ENCODE data around the gene TCF12. TPM values are rescaled to one million over a fixed set of nuclear protein-coding genes. Genes with fewer than 3 reads are reported as not detected.

The TCF12 gene
- total RNA-seq, 1 donor from 2014 or later, result 123 TPM

DNA sequence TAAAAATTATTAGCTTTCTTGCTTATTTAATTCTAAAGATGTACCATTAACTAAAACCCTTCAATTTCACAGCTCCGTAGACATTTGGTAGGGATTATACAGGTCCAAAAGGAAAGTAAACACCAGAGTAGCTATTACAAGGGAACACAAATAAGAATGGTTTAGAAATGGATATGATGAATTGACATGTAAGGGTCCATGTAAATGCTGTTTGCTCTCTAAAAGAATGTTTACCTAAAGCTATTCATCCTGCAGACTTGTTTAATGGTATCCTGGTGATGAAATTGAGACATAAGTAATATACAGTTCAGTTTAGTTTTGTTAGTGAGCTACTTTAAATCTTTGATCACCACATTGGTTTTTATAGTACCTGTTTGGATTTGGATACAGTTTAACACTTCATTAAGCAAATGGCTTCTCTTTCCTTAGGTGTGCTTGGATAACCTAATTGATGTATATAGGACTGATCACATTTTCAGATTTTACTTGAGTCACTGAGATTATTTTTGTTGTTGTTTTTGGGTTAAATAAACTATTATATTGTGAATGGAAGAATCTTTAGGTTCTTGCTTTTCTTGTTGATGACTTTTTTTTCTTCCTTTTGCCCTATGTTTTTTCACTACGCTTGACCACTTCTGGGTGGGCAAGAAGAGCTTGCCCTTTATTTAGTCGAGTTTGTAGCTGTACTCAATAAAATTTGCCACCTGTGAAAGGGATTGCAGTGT, 115.4 kb downstream of the TCF12 start:
- peaks cover 22% of the 10 kb centered on the region for H3K4me1 Mint-ChIP-seq (ENCODE audit: unreplicated experiment)
- no peaks in the 10 kb centered on the region for H3K36me3 Mint-ChIP-seq (ENCODE audit: low read depth, unreplicated experiment)
- H3K4me3 Mint-ChIP-seq (ENCODE audit: unreplicated experiment), result no peak overlapping the region
- H3K27me3 Mint-ChIP-seq (ENCODE audit: unreplicated experiment), result peaks cover 2% of the 10 kb centered on the region
- no peaks in the 10 kb centered on the region for H3K9me3 Mint-ChIP-seq (ENCODE audit: unreplicated experiment)
- no peak for DNase-seq (ENCODE audit: low spot score)
- TF ChIP-seq, protein P1, sequence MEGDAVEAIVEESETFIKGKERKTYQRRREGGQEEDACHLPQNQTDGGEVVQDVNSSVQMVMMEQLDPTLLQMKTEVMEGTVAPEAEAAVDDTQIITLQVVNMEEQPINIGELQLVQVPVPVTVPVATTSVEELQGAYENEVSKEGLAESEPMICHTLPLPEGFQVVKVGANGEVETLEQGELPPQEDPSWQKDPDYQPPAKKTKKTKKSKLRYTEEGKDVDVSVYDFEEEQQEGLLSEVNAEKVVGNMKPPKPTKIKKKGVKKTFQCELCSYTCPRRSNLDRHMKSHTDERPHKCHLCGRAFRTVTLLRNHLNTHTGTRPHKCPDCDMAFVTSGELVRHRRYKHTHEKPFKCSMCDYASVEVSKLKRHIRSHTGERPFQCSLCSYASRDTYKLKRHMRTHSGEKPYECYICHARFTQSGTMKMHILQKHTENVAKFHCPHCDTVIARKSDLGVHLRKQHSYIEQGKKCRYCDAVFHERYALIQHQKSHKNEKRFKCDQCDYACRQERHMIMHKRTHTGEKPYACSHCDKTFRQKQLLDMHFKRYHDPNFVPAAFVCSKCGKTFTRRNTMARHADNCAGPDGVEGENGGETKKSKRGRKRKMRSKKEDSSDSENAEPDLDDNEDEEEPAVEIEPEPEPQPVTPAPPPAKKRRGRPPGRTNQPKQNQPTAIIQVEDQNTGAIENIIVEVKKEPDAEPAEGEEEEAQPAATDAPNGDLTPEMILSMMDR (IDR thresholded peaks at IDR 0.05; ENCODE audit: unreplicated experiment), result no peak
- H3K27ac Mint-ChIP-seq (ENCODE audit: unreplicated experiment), result no peak overlapping the region

DNA sequence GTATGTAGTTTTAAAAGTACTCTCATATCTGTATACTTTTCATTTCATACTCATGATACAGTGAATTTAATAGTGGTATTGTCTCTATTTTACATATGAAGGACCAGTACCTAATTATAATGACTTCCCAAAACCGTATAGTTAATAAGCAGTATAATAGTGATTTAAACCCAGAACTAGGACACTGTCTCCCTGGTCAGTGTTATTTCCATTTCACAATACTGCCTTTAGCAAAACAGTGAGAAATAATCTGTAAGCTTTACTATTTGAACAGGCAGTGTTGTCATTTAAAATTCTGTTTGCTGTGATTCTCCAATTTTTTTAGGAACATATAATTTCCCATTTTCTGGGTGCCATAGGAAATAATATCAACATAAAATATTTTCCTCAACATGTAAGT, 116.2 kb downstream of the TCF12 start:
- H3K4me3 Mint-ChIP-seq (ENCODE audit: unreplicated experiment), result no peak overlapping the region

DNA sequence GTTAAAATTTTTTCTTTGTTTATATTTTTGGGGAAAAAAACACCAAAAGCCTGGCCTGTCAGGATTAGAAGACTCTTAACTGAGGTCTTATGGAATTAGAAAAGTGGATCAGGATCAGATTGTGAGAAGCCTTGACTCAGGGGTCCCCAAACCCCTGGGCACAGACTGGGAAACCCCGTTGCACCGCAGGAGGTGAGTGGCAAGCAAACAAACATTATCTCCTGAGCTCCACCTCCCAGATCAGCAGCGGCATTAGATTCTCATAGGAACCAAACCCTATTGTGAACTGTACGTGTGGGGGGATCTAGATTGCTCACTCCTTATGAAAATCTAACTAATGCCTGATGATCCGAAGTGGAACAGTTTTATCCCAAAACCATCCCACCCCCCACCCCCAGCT, 117.2 kb downstream of the TCF12 start:
- DNase-seq (ENCODE audit: low spot score), result no peak
- Mint-ChIP-seq H3K27me3 (ENCODE audit: unreplicated experiment) (peaks cover 2% of the 10 kb centered on the region), H3K9me3 (ENCODE audit: unreplicated experiment) (no peaks in the 10 kb centered on the region), H3K36me3 (ENCODE audit: low read depth, unreplicated experiment) (no peaks in the 10 kb centered on the region), H3K27ac (ENCODE audit: unreplicated experiment) (no peak overlapping the region), H3K4me3 (ENCODE audit: unreplicated experiment) (no peak overlapping the region), H3K4me1 (ENCODE audit: unreplicated experiment) (peaks cover 29% of the 10 kb centered on the region)
- TF ChIP-seq, protein P1 (IDR thresholded peaks at IDR 0.05; ENCODE audit: unreplicated experiment), result no peak

More for the DNA sequence above, 116.2 kb downstream of the TCF12 start:
- Mint-ChIP-seq H3K9me3 (ENCODE audit: unreplicated experiment) (no peaks in the 10 kb centered on the region), H3K27ac (ENCODE audit: unreplicated experiment) (no peak overlapping the region), H3K4me1 (ENCODE audit: unreplicated experiment) (peaks cover 26% of the 10 kb centered on the region), H3K36me3 (ENCODE audit: low read depth, unreplicated experiment) (no peaks in the 10 kb centered on the region), H3K27me3 (ENCODE audit: unreplicated experiment) (peaks cover 2% of the 10 kb centered on the region)
- TF ChIP-seq, protein P1 (IDR thresholded peaks at IDR 0.05; ENCODE audit: unreplicated experiment), result no peak
- DNase-seq (ENCODE audit: low spot score), result no peak

DNA sequence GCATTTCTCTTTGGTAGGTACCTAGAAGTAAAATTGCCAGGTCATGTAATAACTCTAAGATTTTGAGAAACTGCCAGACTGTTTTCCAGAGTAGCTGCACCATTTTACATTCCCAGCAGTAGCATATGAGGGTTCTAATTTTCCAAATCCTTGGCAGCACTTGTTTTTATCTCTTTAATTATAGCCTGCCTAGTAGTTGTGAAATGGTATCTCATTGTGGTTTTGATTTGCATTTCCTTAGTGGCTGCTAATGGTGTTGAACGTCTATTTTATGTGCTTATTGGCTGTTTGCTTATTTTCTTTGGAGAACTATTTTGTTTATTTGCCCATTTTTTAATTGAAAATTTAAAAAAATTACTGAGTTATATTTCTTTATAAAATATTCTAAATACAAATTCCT, 117.9 kb downstream of the TCF12 start:
- peaks cover 25% of the 10 kb centered on the region for H3K4me1 Mint-ChIP-seq (ENCODE audit: unreplicated experiment)
- no peak overlapping the region for H3K27ac Mint-ChIP-seq (ENCODE audit: unreplicated experiment)
- no peaks in the 10 kb centered on the region for H3K9me3 Mint-ChIP-seq (ENCODE audit: unreplicated experiment)
- TF ChIP-seq, protein P1 (IDR thresholded peaks at IDR 0.05; ENCODE audit: unreplicated experiment), result no peak
- H3K27me3 Mint-ChIP-seq (ENCODE audit: unreplicated experiment), result peaks cover 2% of the 10 kb centered on the region
- H3K4me3 Mint-ChIP-seq (ENCODE audit: unreplicated experiment), result no peak overlapping the region
- no peak for DNase-seq (ENCODE audit: low spot score)
- H3K36me3 Mint-ChIP-seq (ENCODE audit: low read depth, unreplicated experiment), result no peaks in the 10 kb centered on the region

GRCh38 chr15:57037548-57037947, 119.1 kb downstream of the TCF12 start:
- H3K27me3 Mint-ChIP-seq (ENCODE audit: unreplicated experiment), result peaks cover 2% of the 10 kb centered on the region
- no peak overlapping the region for H3K27ac Mint-ChIP-seq (ENCODE audit: unreplicated experiment)
- peaks cover 17% of the 10 kb centered on the region for H3K4me1 Mint-ChIP-seq (ENCODE audit: unreplicated experiment)
- no peaks in the 10 kb centered on the region for H3K36me3 Mint-ChIP-seq (ENCODE audit: low read depth, unreplicated experiment)
- no peak overlapping the region for H3K4me3 Mint-ChIP-seq (ENCODE audit: unreplicated experiment)
- TF ChIP-seq, protein P1 (IDR thresholded peaks at IDR 0.05; ENCODE audit: unreplicated experiment), result no peak
- DNase-seq (ENCODE audit: low spot score), result no peak
- H3K9me3 Mint-ChIP-seq (ENCODE audit: unreplicated experiment), result no peaks in the 10 kb centered on the region
